NB4 (cell line): ENCODE data around the gene ADAMTS6.

ENCODE experiments used
- DNase-seq: peaks from one replicate; pipeline ENCODE4 v3.0.0; 2010; ENCODE audit warnings: low read depth
- H3K4me3 ChIP-seq: one replicate; pipeline ENCODE4 v1.5.1; 2011; ENCODE audit warnings: mild to moderate bottlenecking, low read depth, low read length, moderate library complexity
- CTCF ChIP-seq: IDR thresholded peaks from one replicate; pipeline ENCODE4 v1.5.1; 2012; ENCODE audit warnings: low read depth, low read length
- MYC ChIP-seq: IDR thresholded peaks from 2 replicates; pipeline ENCODE4 v1.6.1; 2011; ENCODE audit warnings: low read depth, low read length
- POLR2A ChIP-seq: IDR thresholded peaks from 2 replicates; pipeline ENCODE4 v1.6.1; 2011; ENCODE audit warnings: mild to moderate bottlenecking; ENCODE audit not compliant: insufficient read length; ENCODE audit errors: extremely low read depth
- TF ChIP-seq, protein P1 (sequence below): IDR thresholded peaks from 2 replicates; pipeline ENCODE4 v1.6.1; 2011; ENCODE audit warnings: low read depth, low read length

The ADAMTS6 gene

DNA sequence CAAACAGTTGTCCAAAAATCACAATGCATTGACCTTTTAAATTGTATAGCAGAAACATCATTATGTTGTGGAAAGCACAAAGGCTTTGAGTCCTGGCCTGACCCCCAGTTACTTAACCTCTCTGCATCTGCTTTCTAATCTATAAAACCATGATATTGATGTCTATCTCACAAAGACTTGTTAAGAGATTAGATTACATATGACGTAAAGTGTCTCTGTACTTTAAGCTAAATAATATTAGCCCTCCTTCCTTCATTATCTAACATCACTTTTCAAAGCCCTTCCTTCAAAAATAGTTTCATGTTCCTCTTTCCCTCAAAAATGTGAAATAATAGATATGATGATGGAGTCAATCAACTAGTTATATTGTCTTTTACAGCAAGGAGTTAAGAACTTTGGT, 3.4 kb downstream of the ADAMTS6 start:
- TF ChIP-seq, protein P1, sequence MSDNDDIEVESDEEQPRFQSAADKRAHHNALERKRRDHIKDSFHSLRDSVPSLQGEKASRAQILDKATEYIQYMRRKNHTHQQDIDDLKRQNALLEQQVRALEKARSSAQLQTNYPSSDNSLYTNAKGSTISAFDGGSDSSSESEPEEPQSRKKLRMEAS, result no peak
- no peak for TF ChIP-seq CTCF
- no peak for TF ChIP-seq POLR2A
- no peak for TF ChIP-seq MYC
- H3K4me3 ChIP-seq, result no peak overlapping the region
- DNase-seq, result no peak

- no peak for DNase-seq
- TF ChIP-seq MYC, result no peak
- TF ChIP-seq POLR2A, result no peak
- TF ChIP-seq CTCF, result no peak
- TF ChIP-seq, protein P1, result no peak
- H3K4me3 ChIP-seq, result no peak overlapping the region
These were observed 5.8 kb downstream of the ADAMTS6 start for GRCh38 chr5:65475895-65476294.

DNA sequence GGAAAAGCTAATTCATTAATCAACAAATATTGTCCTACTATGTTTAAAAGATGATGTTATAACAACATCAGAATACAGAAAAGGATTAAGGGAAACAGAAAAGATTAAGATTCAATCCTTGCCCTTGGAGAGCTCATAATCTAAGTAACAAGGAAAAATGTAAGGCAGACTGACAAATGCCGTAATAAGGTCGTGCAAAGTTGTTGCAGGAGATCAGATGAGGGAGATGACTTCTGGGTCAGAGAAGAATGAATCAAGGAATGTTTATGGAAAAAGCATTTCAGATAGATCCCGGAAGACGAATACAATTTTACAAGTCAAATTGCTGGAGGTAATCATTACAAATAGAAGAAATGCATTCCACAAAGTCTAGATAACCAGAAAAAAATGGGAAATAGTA, 6.4 kb downstream of the ADAMTS6 start:
- DNase-seq, result no peak
- TF ChIP-seq CTCF, result no peak
- TF ChIP-seq POLR2A, result no peak
- TF ChIP-seq MYC, result no peak
- TF ChIP-seq, protein P1, result no peak
- no peak overlapping the region for H3K4me3 ChIP-seq

GRCh38 chr5:65474130-65474711, 7.5 kb downstream of the ADAMTS6 start:
- H3K4me3 ChIP-seq, result no peak overlapping the region
- no peak for DNase-seq
- no peak for TF ChIP-seq POLR2A
- TF ChIP-seq, protein P1, result no peak
- no peak for TF ChIP-seq CTCF
- TF ChIP-seq MYC, result no peak

DNA sequence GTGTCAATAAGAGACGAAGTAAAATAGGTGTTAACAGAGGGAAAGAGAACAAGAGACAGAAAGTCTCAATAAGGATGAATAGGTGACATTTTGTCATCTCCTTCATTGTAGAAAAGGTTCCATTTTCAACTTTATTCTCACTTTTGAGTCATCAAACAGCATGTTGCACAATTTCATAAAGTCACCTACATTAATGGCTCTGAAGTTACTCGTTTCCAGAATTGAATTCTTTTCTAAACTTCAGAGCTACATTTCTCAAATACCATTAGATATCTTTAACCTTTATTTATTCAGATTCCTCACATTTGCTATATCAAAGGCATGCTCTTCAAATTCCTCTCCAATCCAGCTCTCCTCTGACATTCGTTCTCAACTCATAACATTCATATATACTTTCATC, 13.1 kb downstream of the ADAMTS6 start:
- no peak for DNase-seq
- TF ChIP-seq CTCF (no peak), MYC (no peak), POLR2A (no peak)
- TF ChIP-seq, protein P1, result no peak
- no peak overlapping the region for H3K4me3 ChIP-seq
